Activated T-cell treated with anti-CD3 and anti-CD28 coated beads for 24 hours (primary cell): ENCODE measurements around the gene GPR171.

Experiments used
- DNase-seq: peaks from one replicate; pipeline ENCODE4 v3.0.0-alpha.2; 2020; ENCODE audit warnings: low read depth

The GPR171 gene

GRCh38 chr3:151213881-151214280, 10.9 kb upstream of the GPR171 start:
- no peak for DNase-seq

GRCh38 chr3:151213151-151213550, 10.1 kb upstream of the GPR171 start:
- DNase-seq, result no peak

GRCh38 chr3:151210676-151211381, 7.8 kb upstream of the GPR171 start:
- DNase-seq, result no peak

GRCh38 chr3:151209654-151210053, 6.6 kb upstream of the GPR171 start:
- DNase-seq, result no peak

GRCh38 chr3:151206201-151206600, 3.2 kb upstream of the GPR171 start:
- no peak for DNase-seq

- no peak for DNase-seq
These were observed 2.5 kb upstream of the GPR171 start for GRCh38 chr3:151205482-151205881.

- no peak for DNase-seq
These were observed 1.8 kb upstream of the GPR171 start for GRCh38 chr3:151204530-151205402.

- DNase-seq, result no peak
These were observed 1.8 kb downstream of the GPR171 start for GRCh38 chr3:151201051-151201730.

GRCh38 chr3:151200586-151200985, 2.4 kb downstream of the GPR171 start:
- DNase-seq, result no peak

- no peak for DNase-seq
These were observed 3.2 kb downstream of the GPR171 start for GRCh38 chr3:151199554-151200438.

GRCh38 chr3:151198849-151199248, 4.2 kb downstream of the GPR171 start:
- DNase-seq, result no peak

GRCh38 chr3:151197981-151198767, 4.8 kb downstream of the GPR171 start:
- DNase-seq, result no peak

GRCh38 chr3:151197228-151197627, 5.8 kb downstream of the GPR171 start:
- DNase-seq, result no peak

- no peak for DNase-seq
These were observed 6.6 kb downstream of the GPR171 start for GRCh38 chr3:151196434-151196833.

- DNase-seq, result no peak
These were observed 7.2 kb downstream of the GPR171 start for GRCh38 chr3:151195826-151196225.

GRCh38 chr3:151192545-151192944, 10.5 kb downstream of the GPR171 start:
- DNase-seq, result no peak

GRCh38 chr3:151191095-151191494, 11.9 kb downstream of the GPR171 start:
- no peak for DNase-seq

- no peak for DNase-seq
These were observed 19.7 kb downstream of the GPR171 start for GRCh38 chr3:151183265-151183671.

- DNase-seq, result no peak
These were observed 20.5 kb downstream of the GPR171 start for GRCh38 chr3:151182349-151183079.

- DNase-seq, result no peak
These were observed 24.7 kb downstream of the GPR171 start for GRCh38 chr3:151178208-151178845.
